ENCODE measurements around the gene FZD4. TPM values are rescaled to one million over a fixed set of nuclear protein-coding genes. Genes with fewer than 3 reads are reported as not detected.
A peak's percentile ranks its signal among the peaks of the same experiment; 100 is the strongest.

FZD4 gene
- total RNA-seq, 6 donors from 2014 or later, result 24.1 to 69.2 (median 38.2) TPM

- TF ChIP-seq CTCF (IDR thresholded peaks at IDR 0.05), result no peak
- TF ChIP-seq POLR2A (IDR thresholded peaks at IDR 0.05), result no peak
- TF ChIP-seq EP300 (IDR thresholded peaks at IDR 0.05), result no peak
- TF ChIP-seq POLR2AphosphoS5 (IDR thresholded peaks at IDR 0.05), result no peak
- Histone ChIP-seq H3K27ac (peak overlapping the region in 1 of 4 donors; percentile 7), H3K4me1 (peaks cover 0 to 12% (median 5%) of the 10 kb centered on the region in 4 donors)
Measured at GRCh38 chr11:86930957-86931547, 24.1 kb downstream of the FZD4 start.

GRCh38 chr11:86926975-86927374 is 28.2 kb downstream of the FZD4 start:
- Histone ChIP-seq H3K4me1 (peaks cover 0 to 18% (median 6%) of the 10 kb centered on the region in 4 donors), H3K4me3 (no peak overlapping the region), H3K36me3 (no peaks in the 10 kb centered on the region), H3K27ac (no peak overlapping the region), H3K9me3 (no peaks in the 10 kb centered on the region), H3K27me3 (no peaks in the 10 kb centered on the region)
- DNase-seq (no peak), ATAC-seq (ENCODE audit: low FRiP score in 2 of 2) (no peak)
- 84 to 90% methylated on average over 3 of the region's 3 CpGs for WGBS, 2 donors
- no peak for TF ChIP-seq POLR2A (IDR thresholded peaks at IDR 0.05)
- no peak for TF ChIP-seq POLR2AphosphoS5 (IDR thresholded peaks at IDR 0.05)
- TF ChIP-seq CTCF (IDR thresholded peaks at IDR 0.05), result no peak
- no peak for TF ChIP-seq EP300 (IDR thresholded peaks at IDR 0.05)

More at GRCh38 chr11:86930957-86931547, 24.1 kb downstream of the FZD4 start:
- ATAC-seq (ENCODE audit: low FRiP score in 2 of 2) (no peak), DNase-seq (no peak)
- Histone ChIP-seq H3K4me3 (no peak overlapping the region), H3K36me3 (no peaks in the 10 kb centered on the region), H3K27me3 (no peaks in the 10 kb centered on the region), H3K9me3 (no peaks in the 10 kb centered on the region)
- WGBS, 2 donors, result 75 to 83% methylated on average over 1 of the region's 1 CpG

- Histone ChIP-seq H3K36me3 (no peaks in the 10 kb centered on the region), H3K4me1 (peaks cover 0 to 18% (median 3%) of the 10 kb centered on the region in 4 donors), H3K4me3 (no peak overlapping the region), H3K27ac (no peak overlapping the region), H3K9me3 (no peaks in the 10 kb centered on the region), H3K27me3 (no peaks in the 10 kb centered on the region)
- WGBS, 2 donors, result 74 to 83% methylated on average over 6 of the region's 6 CpGs
- ATAC-seq (ENCODE audit: low FRiP score in 2 of 2), result no peak
- TF ChIP-seq POLR2A (IDR thresholded peaks at IDR 0.05) (no peak), POLR2AphosphoS5 (IDR thresholded peaks at IDR 0.05) (no peak), EP300 (IDR thresholded peaks at IDR 0.05) (no peak), CTCF (IDR thresholded peaks at IDR 0.05) (no peak)
- no peak for DNase-seq
Measured at GRCh38 chr11:86923999-86924766, 31.0 kb downstream of the FZD4 start.

GRCh38 chr11:86922225-86922624 is 33.0 kb downstream of the FZD4 start:
- Histone ChIP-seq H3K27me3 (no peaks in the 10 kb centered on the region), H3K9me3 (no peaks in the 10 kb centered on the region), H3K27ac (peak overlapping the region in 1 of 4 donors; percentile 36), H3K4me3 (no peak overlapping the region), H3K4me1 (peaks cover 0 to 21% (median 3%) of the 10 kb centered on the region in 4 donors), H3K36me3 (no peaks in the 10 kb centered on the region)
- 96 to 97% methylated on average over 1 of the region's 1 CpG for WGBS, 2 donors
- no peak for TF ChIP-seq CTCF (IDR thresholded peaks at IDR 0.05)
- no peak for TF ChIP-seq EP300 (IDR thresholded peaks at IDR 0.05)
- no peak for TF ChIP-seq POLR2AphosphoS5 (IDR thresholded peaks at IDR 0.05)
- TF ChIP-seq POLR2A (IDR thresholded peaks at IDR 0.05), result no peak
- ATAC-seq (ENCODE audit: low FRiP score in 2 of 2) (no peak), DNase-seq (no peak)
